K562 (cell line): ENCODE results near the gene PTPN9. TPM values are rescaled to one million over a fixed set of nuclear protein-coding genes. Genes with fewer than 3 reads are reported as not detected.

ENCODE experiments used
- ATAC-seq: fragments of 200-7000 bp; cut with Tn5 transposase; 3 replicates; pipeline ENCODE4 v1.9.1; 2020; ENCODE audit warnings: moderate library complexity
- BruUV-seq: library from RNA; stranded (reverse); fragments of 400-500 nt; replicated peaks from 2 replicates; lab custom pipeline; 2021; lab: Mats Ljungman, UMichigan
- CTCF ChIA-PET: fragments of 300-600 bp; formaldehyde crosslinking; extraction: SDS; loops from one replicate; lab custom pipeline; 2021; ENCODE audit warnings: low intra/inter-chr PET ratio; lab: Yijun Ruan, JAX
- POLR2A ChIA-PET: fragments of 300-600, 350-650 bp; sonication (Branson Sonifier 250); formaldehyde crosslinking; extraction: SDS; loops from one replicate; lab custom pipeline; 2021; ENCODE audit warnings: antibody characterized with exemption, inconsistent platforms; lab: Yijun Ruan, JAX
- DNase-seq, 4 experiments: peaks; one replicate each; pipeline versions ENCODE4 v3.0.0 to v3.0.0-alpha.2; 2011 to 2018; ENCODE audit warnings: low spot score in 3 of 4, mixed read lengths in 3 of 4; ENCODE audit errors: extremely low read depth in 1 of 4
- FAIRE-seq: peaks from 2 replicates; lab custom pipeline; 2011; peaks lifted over from hg19 to GRCh38; lab: Jason Lieb, UNC
- H2AFZ ChIP-seq: 2 replicates; pipeline ENCODE4 v1.6.0; 2011; ENCODE audit warnings: low read depth, low read length, control low read depth, inconsistent platforms
- H3K27ac ChIP-seq: fragments of 200-600 bp; 3 replicates; pipeline ENCODE4 v1.8.0; 2011; ENCODE audit warnings: low read depth, mild to moderate bottlenecking, control low read depth, inconsistent platforms, low read length, moderate library complexity, mixed read lengths; ENCODE audit errors: extremely low read depth
- H3K27me3 ChIP-seq, 2 experiments: fragments of 300-600 bp in 1 of 2; 2 replicates in 1 of 2; 3 replicates in 1 of 2; pipeline versions ENCODE4 v1.6.0 to v1.8.0; 2011; ENCODE audit warnings: inconsistent platforms in 2 of 2, low read length in 2 of 2, mild to moderate bottlenecking in 1 of 2, mixed read lengths in 1 of 2, moderate library complexity in 1 of 2; ENCODE audit not compliant: control insufficient read depth in 2 of 2, insufficient read depth in 2 of 2
- H3K36me3 ChIP-seq: fragments of 300-600 bp; 3 replicates; pipeline ENCODE4 v1.8.0; 2011; ENCODE audit warnings: mild to moderate bottlenecking, low read length, inconsistent platforms; ENCODE audit not compliant: control insufficient read depth, insufficient read depth
- H3K4me1 ChIP-seq, 2 experiments: fragments of 200-600 bp in 1 of 2; replicated peaks in 1 of 2; 2 replicates in 1 of 2; 3 replicates in 1 of 2; pipeline versions ENCODE4 v1.5.1 to v1.8.0; 2011; ENCODE audit warnings: inconsistent platforms in 2 of 2, low read length in 2 of 2, mild to moderate bottlenecking in 1 of 2, mixed read lengths in 1 of 2, moderate library complexity in 1 of 2; ENCODE audit not compliant: control insufficient read depth in 2 of 2, insufficient read depth in 2 of 2
- H3K4me2 ChIP-seq: 2 replicates; pipeline ENCODE4 v1.6.1; 2011; ENCODE audit warnings: low read length, control low read depth, inconsistent platforms, mixed read lengths; ENCODE audit not compliant: insufficient read depth
- H3K4me3 ChIP-seq: fragments of 200-600 bp; sonication (generic), shearing (Covaris generic); 2 replicates; pipeline ENCODE4 v1.5.1; 2016; ENCODE audit warnings: control low read depth, inconsistent platforms
- H3K79me2 ChIP-seq: fragments of 200-600 bp; 3 replicates; pipeline ENCODE4 v1.8.0; 2011; ENCODE audit warnings: low read length, inconsistent platforms; ENCODE audit not compliant: control insufficient read depth, insufficient read depth
- H3K9ac ChIP-seq, 2 experiments: 2 replicates each; pipeline versions ENCODE4 v1.6.0 to v1.6.1; 2011; ENCODE audit warnings: low read depth in 2 of 2, low read length in 2 of 2, control low read depth in 1 of 2, inconsistent platforms in 1 of 2, mild to moderate bottlenecking in 1 of 2, mixed read lengths in 1 of 2; ENCODE audit not compliant: insufficient read depth in 1 of 2
- H3K9me1 ChIP-seq: one replicate; pipeline ENCODE4 v1.6.0; 2011; ENCODE audit warnings: inconsistent platforms, mild to moderate bottlenecking, low read length, moderate library complexity; ENCODE audit not compliant: control insufficient read depth, insufficient read depth
- H3K9me3 ChIP-seq: replicated peaks from 2 replicates; pipeline ENCODE4 v1.5.1; 2011; ENCODE audit warnings: low read depth, low read length, inconsistent platforms; ENCODE audit not compliant: control insufficient read depth, insufficient read depth
- H4K20me1 ChIP-seq: replicated peaks from 2 replicates; pipeline ENCODE4 v1.6.1; 2011; ENCODE audit warnings: low read length, inconsistent platforms, mixed read lengths; ENCODE audit not compliant: control insufficient read depth, insufficient read depth
- BACH1 ChIP-seq: fragments of 200-800 bp; sonication (Bioruptor generic); IDR thresholded peaks from 2 replicates; pipeline ENCODE4 v1.6.1; 2016; ENCODE audit warnings: missing genetic modification characterization, missing compliant biosample characterization
- CTCF ChIP-seq, 3 experiments: IDR thresholded peaks in 2 of 3; conservative IDR thresholded peaks in 1 of 3; 2 replicates each; pipeline ENCODE4 v1.5.1; 2011 to 2012; ENCODE audit warnings: low read length in 3 of 3, mild to moderate bottlenecking in 3 of 3, control low read depth in 2 of 3, improper control_type of control experiment in 1 of 3, inconsistent platforms in 1 of 3, low read depth in 1 of 3, mixed read lengths in 1 of 3, moderate library complexity in 1 of 3; ENCODE audit not compliant: insufficient read depth in 2 of 3
- EWSR1 ChIP-seq: fragments of 450-650 bp; IDR thresholded peaks from 2 replicates; pipeline ENCODE4 v1.6.1; 2018; ENCODE audit warnings: borderline replicate concordance, mild to moderate bottlenecking, low read depth, moderate library complexity; ENCODE audit not compliant: partially characterized antibody
- HCFC1 ChIP-seq: IDR thresholded peaks from 2 replicates; pipeline ENCODE4 v1.6.1; 2012; ENCODE audit warnings: low read depth, low read length, improper control_type of control experiment
- HDAC2 ChIP-seq: fragments of 450-650 bp; IDR thresholded peaks from 2 replicates; pipeline ENCODE4 v1.6.1; 2016; ENCODE audit warnings: mild to moderate bottlenecking
- MEF2D ChIP-seq: conservative IDR thresholded peaks from 2 replicates; pipeline ENCODE4 v1.6.1; 2016; ENCODE audit warnings: low read depth, missing genetic modification characterization, missing compliant biosample characterization
- SMARCE1 ChIP-seq: fragments of 450-650 bp; IDR thresholded peaks from 2 replicates; pipeline ENCODE4 v1.7.1; 2016; ENCODE audit warnings: mild to moderate bottlenecking
- ZNF77 ChIP-seq: fragments of 250-450 bp; sonication (Bioruptor Pico); IDR thresholded peaks from 2 replicates; pipeline ENCODE4 v1.5.0; 2020
- WGBS: fragments of 100-300 bp; shearing (Covaris generic); methylation state at CpG from one replicate; pipeline ENCODE4 v1.1.6; 2016; ENCODE audit warnings: low coverage, mixed read lengths; ENCODE audit not compliant: insufficient coverage; ENCODE audit errors: missing lambda C conversion rate; 5-methylcytosine and 5-hydroxymethylcytosine counted together
- in situ Hi-C: fragments of 300-500 bp; cut with MboI; formaldehyde crosslinking; loops from 4 replicates; pipeline ENCODE4 v1.15.0; 2018; ENCODE audit warnings: inconsistent platforms, mixed read lengths
- intact Hi-C: fragments of 100-400 bp; cut with micrococcal nuclease; formaldehyde crosslinking; loops from 2 replicates; pipeline ENCODE4 v1.14.2; 2022
- polyA plus RNA-seq, 8 experiments: library from polyadenylated mRNA; depleted of rRNA in 4 of 8; stranded (reverse) in 5 of 8; unstranded in 3 of 8; fragments of >200 nt; fragmentation: Nextera tagmentation in 2 of 8; fragmentation: Illumina TruSeq in 1 of 8; extraction: Ambion mirVana in 2 of 8; extraction: Trizol in 1 of 8; gene quantifications; 2 replicates each; pipeline versions ENCODE4 v1.2.1 to v1.2.3, GENCODE V29; 2011 to 2014; ENCODE audit warnings: inconsistent platforms in 1 of 8, missing spikeins in 1 of 8
- total RNA-seq, 7 experiments: library from RNA; depleted of rRNA in 6 of 7; stranded (reverse); fragments of >200 nt in 6 of 7; fragmentation: Illumina TruSeq in 2 of 7; extraction: Trizol in 2 of 7; gene quantifications; 2 replicates each; pipeline versions ENCODE4 v1.2.1 to v1.2.3, GENCODE V29; 2011 to 2021; ENCODE audit warnings: low replicate concordance in 1 of 7
- TF ChIP-seq, protein P1 (sequence below): IDR thresholded peaks from 2 replicates; pipeline ENCODE4 v1.6.1; 2016; ENCODE audit warnings: missing genetic modification characterization, missing compliant biosample characterization
- TF ChIP-seq, protein P2 (sequence below): IDR thresholded peaks from 2 replicates; pipeline ENCODE4 v1.6.1; 2012; ENCODE audit warnings: low read depth, low read length, improper control_type of control experiment, borderline replicate concordance
- TF ChIP-seq, protein P3 (sequence below): fragments of 450-650 bp; IDR thresholded peaks from 2 replicates; pipeline ENCODE4 v1.6.1; 2016; ENCODE audit warnings: mild to moderate bottlenecking

The PTPN9 gene
- total and polyA plus RNA-seq, 9 of the 15 experiments (the other 6 are each of a cell fraction or from before 2014, with no cell fraction given) = 5.0 to 24.0 (median 14.2) TPM

GRCh38 chr15:75538376-75538775, 40.7 kb downstream of the PTPN9 start:
- CTCF ChIA-PET = no interaction called here
- WGBS = 76% methylated on average over 7 of the region's 7 CpGs
- no peaks in the 10 kb centered on the region for H3K27me3 ChIP-seq
- no peak for DNase-seq
- intact Hi-C loops (no loop called here), in situ Hi-C loops (no loop called here)
- H2AFZ ChIP-seq = no peak overlapping the region
- ATAC-seq = no peak
- H3K27ac ChIP-seq = no peak overlapping the region
- peaks cover 0 to 12% of the 10 kb centered on the region in 2 experiments; a peak in 2 of 5 replicates for H3K4me1 ChIP-seq
- H3K79me2 ChIP-seq = peaks cover 2% of the 10 kb centered on the region; the same call in 2 of the 3 replicates
- BruUV-seq = no TSS peak
- H3K9me1 ChIP-seq = no peaks in the 10 kb centered on the region
- no peaks in the 10 kb centered on the region for H4K20me1 ChIP-seq
- POLR2A ChIA-PET = no interaction called here
- no peak overlapping the region for H3K9ac ChIP-seq
- H3K4me3 ChIP-seq = no peak overlapping the region
- no peak for FAIRE-seq
- H3K9me3 ChIP-seq = no peaks in the 10 kb centered on the region
- peaks cover 2% of the 10 kb centered on the region; the same call in 1 of the 3 replicates for H3K36me3 ChIP-seq
- H3K4me2 ChIP-seq = no peak overlapping the region
- TF ChIP-seq HDAC2 (no peak), MEF2D (tag) (no peak), BACH1 (tag) (no peak), HCFC1 (no peak), CTCF (IDR thresholded peaks at IDR 0.05 in 2 of 3, conservative IDR thresholded peaks at IDR 0.05 in 1 of 3; ENCODE audit: insufficient read depth in 2 of 3, low read depth in 1 of 3, low read length in 3 of 3) (no peak), EWSR1 (no peak), SMARCE1 (no peak), ZNF77 (CRISPR knock-in tag) (no peak)
- TF ChIP-seq, protein P1, sequence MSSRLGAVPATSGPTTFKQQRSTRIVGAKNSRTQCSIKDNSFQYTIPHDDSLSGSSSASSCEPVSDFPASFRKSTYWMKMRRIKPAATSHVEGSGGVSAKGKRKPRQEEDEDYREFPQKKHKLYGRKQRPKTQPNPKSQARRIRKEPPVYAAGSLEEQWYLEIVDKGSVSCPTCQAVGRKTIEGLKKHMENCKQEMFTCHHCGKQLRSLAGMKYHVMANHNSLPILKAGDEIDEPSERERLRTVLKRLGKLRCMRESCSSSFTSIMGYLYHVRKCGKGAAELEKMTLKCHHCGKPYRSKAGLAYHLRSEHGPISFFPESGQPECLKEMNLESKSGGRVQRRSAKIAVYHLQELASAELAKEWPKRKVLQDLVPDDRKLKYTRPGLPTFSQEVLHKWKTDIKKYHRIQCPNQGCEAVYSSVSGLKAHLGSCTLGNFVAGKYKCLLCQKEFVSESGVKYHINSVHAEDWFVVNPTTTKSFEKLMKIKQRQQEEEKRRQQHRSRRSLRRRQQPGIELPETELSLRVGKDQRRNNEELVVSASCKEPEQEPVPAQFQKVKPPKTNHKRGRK = no peak
- TF ChIP-seq, protein P2, sequence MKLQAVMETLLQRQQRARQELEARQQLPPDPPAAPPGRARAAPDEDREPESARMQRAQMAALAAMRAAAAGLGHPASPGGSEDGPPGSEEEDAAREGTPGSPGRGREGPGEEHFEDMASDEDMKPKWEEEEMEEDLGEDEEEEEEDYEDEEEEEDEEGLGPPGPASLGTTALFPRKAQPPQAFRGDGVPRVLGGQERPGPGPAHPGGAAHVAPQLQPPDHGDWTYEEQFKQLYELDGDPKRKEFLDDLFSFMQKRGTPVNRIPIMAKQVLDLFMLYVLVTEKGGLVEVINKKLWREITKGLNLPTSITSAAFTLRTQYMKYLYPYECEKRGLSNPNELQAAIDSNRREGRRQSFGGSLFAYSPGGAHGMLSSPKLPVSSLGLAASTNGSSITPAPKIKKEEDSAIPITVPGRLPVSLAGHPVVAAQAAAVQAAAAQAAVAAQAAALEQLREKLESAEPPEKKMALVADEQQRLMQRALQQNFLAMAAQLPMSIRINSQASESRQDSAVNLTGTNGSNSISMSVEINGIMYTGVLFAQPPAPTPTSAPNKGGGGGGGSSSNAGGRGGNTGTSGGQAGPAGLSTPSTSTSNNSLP = no peak
- TF ChIP-seq, protein P3, sequence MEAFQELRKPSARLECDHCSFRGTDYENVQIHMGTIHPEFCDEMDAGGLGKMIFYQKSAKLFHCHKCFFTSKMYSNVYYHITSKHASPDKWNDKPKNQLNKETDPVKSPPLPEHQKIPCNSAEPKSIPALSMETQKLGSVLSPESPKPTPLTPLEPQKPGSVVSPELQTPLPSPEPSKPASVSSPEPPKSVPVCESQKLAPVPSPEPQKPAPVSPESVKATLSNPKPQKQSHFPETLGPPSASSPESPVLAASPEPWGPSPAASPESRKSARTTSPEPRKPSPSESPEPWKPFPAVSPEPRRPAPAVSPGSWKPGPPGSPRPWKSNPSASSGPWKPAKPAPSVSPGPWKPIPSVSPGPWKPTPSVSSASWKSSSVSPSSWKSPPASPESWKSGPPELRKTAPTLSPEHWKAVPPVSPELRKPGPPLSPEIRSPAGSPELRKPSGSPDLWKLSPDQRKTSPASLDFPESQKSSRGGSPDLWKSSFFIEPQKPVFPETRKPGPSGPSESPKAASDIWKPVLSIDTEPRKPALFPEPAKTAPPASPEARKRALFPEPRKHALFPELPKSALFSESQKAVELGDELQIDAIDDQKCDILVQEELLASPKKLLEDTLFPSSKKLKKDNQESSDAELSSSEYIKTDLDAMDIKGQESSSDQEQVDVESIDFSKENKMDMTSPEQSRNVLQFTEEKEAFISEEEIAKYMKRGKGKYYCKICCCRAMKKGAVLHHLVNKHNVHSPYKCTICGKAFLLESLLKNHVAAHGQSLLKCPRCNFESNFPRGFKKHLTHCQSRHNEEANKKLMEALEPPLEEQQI = no peak
